GM23338 (cell line): ENCODE data around the gene TRIM22.
"Not testable (repeated sequence)": the region's sequence is repeated elsewhere in the genome, so short reads cannot be mapped to it uniquely, and the experiment has no call there.

Experiments
- CREB1 ChIP-seq: fragments of 250-450 bp; sonication (Bioruptor Pico); IDR thresholded peaks from 2 replicates; pipeline ENCODE4 v1.5.0; 2020; ENCODE audit warnings: low read depth, mild to moderate bottlenecking, moderate library complexity
- EZH2 ChIP-seq: fragments of 200-600 bp; sonication (generic); IDR thresholded peaks from one replicate; pipeline ENCODE4 v1.8.0; 2017; ENCODE audit warnings: antibody characterized with exemption, mild to moderate bottlenecking, low read depth; ENCODE audit not compliant: unreplicated experiment
- EZH2phosphoT487 ChIP-seq: fragments of 200-600 bp; sonication (generic); IDR thresholded peaks from one replicate; pipeline ENCODE4 v1.8.1; 2018; ENCODE audit warnings: antibody characterized with exemption; ENCODE audit not compliant: unreplicated experiment
- JUNB ChIP-seq: IDR thresholded peaks from one replicate; pipeline ENCODE4 v1.6.1; 2016; ENCODE audit warnings: antibody characterized with exemption; ENCODE audit not compliant: unreplicated experiment
- NANOG ChIP-seq: IDR thresholded peaks from 2 replicates; pipeline ENCODE4 v1.6.1; 2016; ENCODE audit warnings: antibody characterized with exemption, borderline replicate concordance
- POLR2AphosphoS5 ChIP-seq: IDR thresholded peaks from 2 replicates; pipeline ENCODE4 v1.6.1; 2016; ENCODE audit warnings: antibody characterized with exemption, low read depth
- TF ChIP-seq, protein P1 (sequence below), 2 experiments: fragments of 200-600 bp in 1 of 2; sonication (generic) in 1 of 2; conservative IDR thresholded peaks; 2 replicates each; pipeline versions ENCODE4 v1.5.1 to v1.6.1; 2016 to 2017; ENCODE audit warnings: antibody characterized with exemption in 2 of 2, low read depth in 2 of 2, mild to moderate bottlenecking in 2 of 2, moderate library complexity in 1 of 2
- TF ChIP-seq, protein P2 (sequence below): IDR thresholded peaks from one replicate; pipeline ENCODE4 v1.6.1; 2018; ENCODE audit warnings: antibody characterized with exemption; ENCODE audit not compliant: unreplicated experiment

DNA sequence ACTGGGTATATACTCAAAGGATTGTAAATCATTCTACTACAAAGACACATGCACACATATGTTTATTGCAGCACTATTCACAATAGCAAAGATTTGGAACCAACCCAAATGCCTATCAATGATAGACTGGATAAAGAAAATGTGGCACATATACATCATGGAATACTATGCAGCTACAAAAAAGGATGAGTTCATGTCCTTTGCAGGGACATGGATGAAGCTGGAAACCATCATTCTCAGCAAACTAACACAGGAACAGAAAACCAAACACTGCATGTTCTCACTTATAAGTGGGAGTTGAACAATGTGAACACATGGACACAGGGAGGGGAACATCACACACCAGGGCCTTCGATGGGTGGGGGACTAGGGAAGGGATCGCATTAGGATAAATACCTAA lies 32.6 kb upstream of the TRIM22 start:
- TF ChIP-seq POLR2AphosphoS5; EZH2; EZH2phosphoT487; CREB1 (CRISPR knock-in tag); JUNB; NANOG: not testable (repeated sequence)
- TF ChIP-seq, protein P1, sequence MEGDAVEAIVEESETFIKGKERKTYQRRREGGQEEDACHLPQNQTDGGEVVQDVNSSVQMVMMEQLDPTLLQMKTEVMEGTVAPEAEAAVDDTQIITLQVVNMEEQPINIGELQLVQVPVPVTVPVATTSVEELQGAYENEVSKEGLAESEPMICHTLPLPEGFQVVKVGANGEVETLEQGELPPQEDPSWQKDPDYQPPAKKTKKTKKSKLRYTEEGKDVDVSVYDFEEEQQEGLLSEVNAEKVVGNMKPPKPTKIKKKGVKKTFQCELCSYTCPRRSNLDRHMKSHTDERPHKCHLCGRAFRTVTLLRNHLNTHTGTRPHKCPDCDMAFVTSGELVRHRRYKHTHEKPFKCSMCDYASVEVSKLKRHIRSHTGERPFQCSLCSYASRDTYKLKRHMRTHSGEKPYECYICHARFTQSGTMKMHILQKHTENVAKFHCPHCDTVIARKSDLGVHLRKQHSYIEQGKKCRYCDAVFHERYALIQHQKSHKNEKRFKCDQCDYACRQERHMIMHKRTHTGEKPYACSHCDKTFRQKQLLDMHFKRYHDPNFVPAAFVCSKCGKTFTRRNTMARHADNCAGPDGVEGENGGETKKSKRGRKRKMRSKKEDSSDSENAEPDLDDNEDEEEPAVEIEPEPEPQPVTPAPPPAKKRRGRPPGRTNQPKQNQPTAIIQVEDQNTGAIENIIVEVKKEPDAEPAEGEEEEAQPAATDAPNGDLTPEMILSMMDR (conservative IDR thresholded peaks at IDR 0.05; ENCODE audit: low read depth in 2 of 2), result not testable (repeated sequence)
- TF ChIP-seq, protein P2, sequence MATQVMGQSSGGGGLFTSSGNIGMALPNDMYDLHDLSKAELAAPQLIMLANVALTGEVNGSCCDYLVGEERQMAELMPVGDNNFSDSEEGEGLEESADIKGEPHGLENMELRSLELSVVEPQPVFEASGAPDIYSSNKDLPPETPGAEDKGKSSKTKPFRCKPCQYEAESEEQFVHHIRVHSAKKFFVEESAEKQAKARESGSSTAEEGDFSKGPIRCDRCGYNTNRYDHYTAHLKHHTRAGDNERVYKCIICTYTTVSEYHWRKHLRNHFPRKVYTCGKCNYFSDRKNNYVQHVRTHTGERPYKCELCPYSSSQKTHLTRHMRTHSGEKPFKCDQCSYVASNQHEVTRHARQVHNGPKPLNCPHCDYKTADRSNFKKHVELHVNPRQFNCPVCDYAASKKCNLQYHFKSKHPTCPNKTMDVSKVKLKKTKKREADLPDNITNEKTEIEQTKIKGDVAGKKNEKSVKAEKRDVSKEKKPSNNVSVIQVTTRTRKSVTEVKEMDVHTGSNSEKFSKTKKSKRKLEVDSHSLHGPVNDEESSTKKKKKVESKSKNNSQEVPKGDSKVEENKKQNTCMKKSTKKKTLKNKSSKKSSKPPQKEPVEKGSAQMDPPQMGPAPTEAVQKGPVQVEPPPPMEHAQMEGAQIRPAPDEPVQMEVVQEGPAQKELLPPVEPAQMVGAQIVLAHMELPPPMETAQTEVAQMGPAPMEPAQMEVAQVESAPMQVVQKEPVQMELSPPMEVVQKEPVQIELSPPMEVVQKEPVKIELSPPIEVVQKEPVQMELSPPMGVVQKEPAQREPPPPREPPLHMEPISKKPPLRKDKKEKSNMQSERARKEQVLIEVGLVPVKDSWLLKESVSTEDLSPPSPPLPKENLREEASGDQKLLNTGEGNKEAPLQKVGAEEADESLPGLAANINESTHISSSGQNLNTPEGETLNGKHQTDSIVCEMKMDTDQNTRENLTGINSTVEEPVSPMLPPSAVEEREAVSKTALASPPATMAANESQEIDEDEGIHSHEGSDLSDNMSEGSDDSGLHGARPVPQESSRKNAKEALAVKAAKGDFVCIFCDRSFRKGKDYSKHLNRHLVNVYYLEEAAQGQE, result not testable (repeated sequence)
